NCI-H524 (cell line): ENCODE measurements around the gene NFIX.

Experiments
- DNase-seq, 2 experiments: peaks; one replicate each; lab custom pipeline; 2025; lab: John Stamatoyannopoulos, UW

The NFIX gene

GRCh38 chr19:13104360-13104847, 109.1 kb downstream of the NFIX start:
- DNase-seq, result peak in 1 of 2 experiments; percentile 24

- no peak for DNase-seq
Measured at GRCh38 chr19:13104848-13105711, 109.8 kb downstream of the NFIX start.

DNA sequence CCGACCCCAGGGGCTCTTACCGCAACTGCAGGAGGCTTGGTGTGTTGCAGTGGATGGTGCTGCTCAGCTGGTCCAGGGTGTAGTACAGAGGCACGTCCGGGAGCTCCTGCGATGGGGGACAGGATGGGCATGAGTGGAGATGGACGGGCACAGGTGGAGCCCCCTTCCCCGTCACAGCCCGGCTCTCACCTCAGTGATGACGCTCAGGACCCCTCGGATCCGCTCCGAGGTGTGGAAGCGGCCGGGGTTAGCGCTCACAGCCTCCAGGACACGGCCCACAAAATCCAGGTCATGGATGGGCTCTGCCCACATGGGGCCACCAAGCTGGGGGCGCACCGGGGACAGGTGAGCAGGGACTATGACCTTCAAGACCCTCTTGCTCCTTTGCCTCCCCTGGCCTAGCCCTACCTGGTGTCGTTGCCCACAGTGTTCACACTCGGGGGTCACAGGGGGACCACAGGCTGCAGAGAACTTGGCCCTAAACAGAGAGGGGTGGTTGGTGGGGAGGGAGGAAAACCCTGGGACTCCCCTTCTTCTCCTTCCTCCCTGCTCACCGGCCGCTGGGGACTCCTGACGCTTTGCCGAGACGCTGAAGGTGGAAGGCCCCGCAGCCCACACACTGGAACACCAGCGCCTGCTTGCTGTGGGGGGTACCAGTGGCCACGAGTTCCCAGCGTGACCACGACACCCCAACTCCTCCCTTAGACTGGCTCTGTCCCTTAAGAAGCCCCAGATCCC, 114.3 kb downstream of the NFIX start:
- DNase-seq, result no peak

GRCh38 chr19:13110099-13110610, 114.9 kb downstream of the NFIX start:
- no peak for DNase-seq

DNA sequence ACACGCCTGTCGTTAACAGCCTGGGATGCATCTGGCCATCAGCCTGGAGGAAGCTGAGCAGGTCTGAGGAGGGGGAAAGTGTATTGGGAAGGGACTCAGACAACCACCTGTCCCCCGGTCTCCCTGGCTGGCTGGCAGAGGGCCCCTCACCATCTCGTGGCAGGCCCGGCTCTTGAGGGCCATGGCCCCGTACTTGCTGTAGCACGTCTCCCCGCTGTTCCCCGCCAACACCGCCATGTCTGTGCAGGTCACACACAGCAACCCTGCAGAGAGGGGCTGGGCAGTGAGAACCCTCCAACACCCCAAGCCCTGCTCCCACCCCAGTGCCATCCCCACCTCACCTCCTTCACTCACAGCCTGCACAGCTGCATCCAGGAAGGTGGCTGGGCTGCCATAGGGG, 117.3 kb downstream of the NFIX start:
- DNase-seq, result no peak

DNA sequence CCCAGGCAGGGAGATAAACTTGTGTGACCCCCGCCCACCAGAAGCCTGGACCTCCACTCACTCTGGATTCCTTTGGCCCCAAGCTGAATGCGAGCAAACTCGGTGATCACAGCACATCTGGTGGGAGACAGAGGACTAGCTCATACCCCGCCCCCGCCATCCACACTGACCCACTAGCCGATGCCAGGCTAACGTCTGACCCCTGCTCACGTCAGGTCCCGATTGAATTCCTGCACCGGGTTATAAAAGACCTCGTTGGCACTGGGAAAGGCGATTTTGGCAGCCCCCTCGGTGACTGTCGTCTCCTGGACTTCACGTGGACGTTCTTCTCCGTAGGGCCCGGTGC, 120.6 kb downstream of the NFIX start:
- DNase-seq, result no peak

DNA sequence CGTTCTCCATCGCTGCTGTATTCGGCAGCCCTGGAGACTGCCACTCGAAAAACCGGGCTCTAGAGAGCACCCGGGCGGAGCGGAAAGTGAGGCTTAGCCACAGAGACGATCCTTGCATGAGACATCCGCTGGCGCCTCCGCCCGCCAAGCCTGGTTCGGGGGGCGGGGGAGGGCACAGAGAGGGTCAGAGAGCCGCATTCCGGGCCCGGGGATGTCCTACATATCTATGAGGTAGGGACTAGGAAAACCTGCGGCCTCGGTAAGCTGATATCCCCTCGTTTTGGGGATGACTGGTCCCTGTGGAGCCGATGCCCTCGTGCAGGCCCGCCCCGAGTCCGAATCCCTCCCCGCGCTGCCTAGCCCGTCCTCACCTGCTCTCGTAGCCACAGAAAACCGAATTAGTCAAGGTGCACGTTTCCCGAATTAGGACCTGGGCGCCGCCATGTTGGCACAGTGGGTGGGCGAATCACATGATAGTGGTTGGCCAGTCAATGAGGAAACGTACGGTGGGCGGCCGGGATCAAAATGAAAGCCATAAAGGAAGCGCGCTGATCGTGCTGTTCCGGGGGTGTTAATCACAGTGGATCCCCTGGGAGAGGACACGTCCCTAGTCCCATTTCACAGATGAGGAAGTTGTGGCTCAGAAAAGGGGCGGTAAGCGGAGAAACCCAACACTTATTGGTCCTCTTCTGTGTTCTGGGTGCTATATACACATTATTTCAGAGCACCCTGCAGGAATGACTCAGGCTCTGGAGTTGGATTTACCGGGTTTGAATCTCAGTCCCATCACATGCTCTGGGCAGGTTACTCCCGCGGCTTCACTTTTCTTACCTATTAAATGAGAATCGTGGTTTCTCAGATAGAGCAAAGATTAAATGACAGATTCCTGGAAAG, 121.3 kb downstream of the NFIX start, which contains the start of gene TRMT1:
Gene TRMT1 (minus strand): TSS at position 459 of the 894 bp plus-strand sequence. CDS start 341 bp downstream, at position 118.
- DNase-seq, result peak; percentile 90 to 95

GRCh38 chr19:13117176-13117771, 122.0 kb downstream of the NFIX start:
- DNase-seq, result peak in 1 of 2 experiments; percentile 28

- peak; percentile 80 to 91 for DNase-seq
Measured at GRCh38 chr19:13117772-13118423, 122.6 kb downstream of the NFIX start, which contains the start of gene NACC1. NACC1 (plus strand) TSS chr19:13118264; CDS start chr19:13135208, 16,944 bp downstream.

- DNase-seq, result peak in 1 of 2 experiments; percentile 33
Measured at GRCh38 chr19:13118424-13119193, 123.3 kb downstream of the NFIX start.

- DNase-seq, result no peak
Measured at GRCh38 chr19:13119627-13120026, 124.4 kb downstream of the NFIX start.

DNA sequence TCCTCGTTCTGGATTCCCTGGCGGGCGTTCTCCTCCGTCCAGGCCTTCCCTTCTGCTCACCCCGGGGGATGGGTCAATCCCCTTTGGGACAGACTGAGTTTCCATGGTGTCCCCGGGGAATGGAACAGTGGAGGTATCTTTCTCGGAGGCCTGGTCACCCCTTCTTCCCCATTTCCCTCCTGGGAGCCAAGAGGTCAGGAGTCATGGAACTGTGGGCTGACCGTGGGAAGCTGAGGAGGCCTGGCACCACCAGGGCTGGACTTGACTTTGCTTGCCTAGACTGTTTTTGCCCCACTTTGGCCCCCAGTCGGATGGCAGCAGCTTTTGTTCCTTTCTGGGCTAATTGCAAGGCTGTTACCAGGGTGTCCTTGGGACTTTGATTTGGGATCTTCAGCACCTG, 124.8 kb downstream of the NFIX start:
- no peak for DNase-seq

DNA sequence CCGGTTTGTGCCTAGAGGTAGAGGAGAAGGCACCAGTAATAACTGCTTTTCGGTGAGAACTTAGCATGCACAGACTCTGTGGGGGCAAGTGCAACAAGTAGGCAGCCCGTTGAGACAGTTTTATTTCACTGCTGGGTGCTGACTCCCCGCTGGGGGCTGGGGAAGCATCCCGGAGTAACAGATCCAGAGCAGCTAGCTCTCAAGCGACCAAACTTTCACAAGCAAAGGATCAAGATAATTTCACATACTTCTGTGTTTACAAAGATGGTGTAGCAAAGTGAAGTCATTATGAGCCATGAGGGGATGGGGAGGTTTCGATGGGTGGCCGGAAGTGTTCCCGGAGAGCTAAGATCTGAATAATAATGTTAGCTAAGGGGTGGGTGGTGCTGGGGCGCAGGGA, 125.5 kb downstream of the NFIX start:
- no peak for DNase-seq

DNA sequence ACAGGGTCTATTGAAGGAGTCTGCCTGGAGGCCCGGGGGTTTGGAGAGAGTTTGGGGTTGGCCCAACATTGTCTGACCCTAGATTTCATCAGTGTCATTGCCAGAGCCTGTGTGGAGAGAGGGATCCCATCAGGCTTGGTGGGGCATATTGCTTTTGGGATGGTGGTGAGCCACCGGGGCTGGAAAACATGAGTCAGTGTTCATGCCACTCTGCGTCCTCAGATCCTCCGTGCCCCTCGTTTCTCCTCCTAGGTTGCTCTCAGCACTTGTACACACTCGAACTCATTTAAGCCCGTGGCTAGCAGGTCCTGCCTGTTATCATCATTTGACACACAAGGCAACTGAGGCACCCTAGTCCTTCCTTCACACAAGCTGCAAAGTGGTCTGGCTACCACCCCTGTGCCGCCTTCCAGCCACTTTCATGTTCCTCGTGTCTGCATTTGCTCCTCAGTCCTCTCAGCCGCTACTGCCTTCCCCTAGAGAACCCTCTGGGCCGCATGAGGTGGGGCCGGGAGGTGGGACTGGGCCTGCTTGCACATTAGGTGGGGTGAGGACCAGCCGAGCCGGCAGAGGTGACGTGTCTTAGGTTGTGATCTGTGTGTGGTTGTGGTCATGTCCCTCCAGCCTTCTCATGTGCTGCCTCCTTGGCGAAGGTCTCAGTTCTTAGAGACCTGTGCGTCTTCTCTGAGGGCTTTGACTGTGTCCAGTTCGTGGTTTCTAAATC, 126.4 kb downstream of the NFIX start:
- no peak for DNase-seq

DNA sequence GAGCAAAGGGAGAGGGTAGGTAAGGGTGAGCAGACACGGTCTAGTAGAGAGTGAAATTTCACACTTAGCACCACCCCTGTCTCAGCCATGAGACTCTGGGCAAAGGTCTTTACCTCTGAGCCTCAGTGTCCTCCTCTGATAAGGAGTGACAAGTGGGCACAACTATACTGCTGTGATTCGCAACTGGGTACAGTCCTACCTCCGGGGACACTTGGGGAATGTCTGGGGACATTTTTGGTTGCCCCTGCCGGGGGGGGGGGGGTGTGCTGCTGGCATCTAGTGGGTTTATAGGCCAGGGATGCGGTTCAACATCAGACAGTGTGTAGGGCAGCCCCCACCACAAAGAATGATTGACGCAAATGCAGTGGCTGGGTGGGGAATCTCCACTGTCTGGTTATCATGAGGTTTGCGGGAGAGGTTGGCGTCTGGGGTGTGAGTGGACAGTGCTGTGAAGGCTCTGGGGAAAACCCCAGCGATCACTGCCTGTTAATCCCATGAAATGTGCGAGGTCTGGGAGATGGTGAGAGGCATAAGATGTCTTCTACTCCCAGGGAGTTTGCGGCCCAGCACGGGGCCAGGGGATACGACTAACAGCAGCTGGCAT, 127.1 kb downstream of the NFIX start:
- no peak for DNase-seq

DNA sequence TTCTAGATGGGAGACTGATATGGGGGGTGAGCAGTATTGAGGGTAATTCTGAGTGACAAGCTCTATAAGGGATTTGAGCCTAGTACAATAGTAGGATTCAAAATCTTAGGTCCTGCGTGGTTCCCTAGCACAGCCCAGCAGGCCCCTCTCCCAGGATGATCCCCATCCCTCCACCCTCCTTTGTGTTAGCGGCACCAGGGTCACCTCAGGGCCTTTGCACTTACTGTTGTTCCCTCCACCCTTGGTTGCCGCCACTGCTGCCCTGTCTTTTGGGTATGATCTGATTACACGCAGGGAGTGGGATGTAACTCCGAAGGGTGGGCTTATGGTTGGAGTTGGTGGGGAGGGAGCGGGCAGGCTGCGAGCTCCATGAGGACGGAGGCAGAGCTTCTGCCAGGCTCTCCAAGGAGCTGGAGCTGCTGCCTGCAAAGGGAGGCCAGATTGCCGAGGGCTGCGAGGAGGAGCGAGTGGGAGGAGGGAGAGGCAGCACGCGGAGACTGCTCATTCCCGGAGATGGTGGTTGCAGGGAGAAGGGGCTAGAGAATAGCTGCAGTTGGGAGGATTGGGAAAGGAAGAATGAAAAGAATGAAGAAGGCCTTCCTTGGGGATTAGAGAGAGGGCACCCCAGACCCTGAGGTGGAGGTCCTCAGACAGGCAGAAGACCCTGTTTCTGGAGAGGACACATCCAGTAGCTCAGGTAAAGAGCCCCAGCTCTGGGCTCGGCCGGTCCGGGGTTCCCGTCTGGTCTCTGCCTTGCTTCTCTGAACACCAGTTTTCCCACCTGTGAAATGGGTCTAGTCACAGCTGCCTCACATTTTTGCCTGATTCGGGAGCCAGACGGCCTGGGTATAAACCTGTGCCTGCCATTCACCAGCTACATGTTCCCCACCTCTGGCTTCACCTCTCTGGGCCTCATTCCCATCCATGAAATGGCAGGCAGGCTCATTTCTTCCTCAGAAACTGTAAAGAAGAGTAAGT, 128.0 kb downstream of the NFIX start:
- no peak for DNase-seq

- DNase-seq, result no peak
Measured at GRCh38 chr19:13127051-13127450, 131.8 kb downstream of the NFIX start.
